Sigmoid colon (tissue), 4 donors: ENCODE measurements around the gene SPPL2B.

Source experiments
- EP300 ChIP-seq, 4 donors: sonication (generic); formaldehyde crosslinking; IDR thresholded peaks; one replicate each; pipeline ENCODE4 v1.6.1; 2017; ENCODE audit warnings: antibody characterized with exemption in 4 of 4
- POLR2A ChIP-seq, 2 donors: fragments of 450-650 bp; IDR thresholded peaks; one replicate each; pipeline ENCODE4 v1.6.1; 2016; ENCODE audit warnings: antibody characterized with exemption in 2 of 2, mild to moderate bottlenecking in 2 of 2, moderate library complexity in 2 of 2
- TF ChIP-seq, protein P1 (sequence below), 4 experiments: fragments of 450-650 bp in 3 of 4; fragments of 200-600 bp in 1 of 4; IDR thresholded peaks; one replicate each; pipeline ENCODE4 v1.5.1; 2016 to 2019; ENCODE audit warnings: antibody characterized with exemption in 4 of 4, mild to moderate bottlenecking in 3 of 4, moderate library complexity in 2 of 4

DNA sequence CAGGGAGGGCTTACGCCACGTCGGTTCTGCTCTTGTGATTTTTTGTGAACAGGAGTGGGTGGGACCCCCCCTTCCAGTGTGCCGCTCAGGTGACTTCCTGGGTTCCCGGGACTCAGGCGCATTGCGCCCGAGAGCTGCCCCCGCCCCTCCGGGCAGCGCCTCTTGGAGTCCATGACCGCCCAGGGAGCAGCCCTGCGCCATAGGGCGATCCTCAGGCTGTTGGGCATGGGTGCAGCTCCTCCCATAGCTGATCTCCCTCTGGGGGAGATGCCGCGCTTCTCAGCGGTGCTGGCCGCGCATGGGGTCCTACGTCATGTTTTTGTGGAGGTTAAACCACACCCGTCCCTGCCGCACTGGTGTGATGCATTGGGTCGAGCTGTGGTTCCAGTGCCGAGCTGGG is 23.6 kb downstream of the SPPL2B start:
- TF ChIP-seq POLR2A (IDR thresholded peaks at IDR 0.05) = no peak
- TF ChIP-seq, protein P1, sequence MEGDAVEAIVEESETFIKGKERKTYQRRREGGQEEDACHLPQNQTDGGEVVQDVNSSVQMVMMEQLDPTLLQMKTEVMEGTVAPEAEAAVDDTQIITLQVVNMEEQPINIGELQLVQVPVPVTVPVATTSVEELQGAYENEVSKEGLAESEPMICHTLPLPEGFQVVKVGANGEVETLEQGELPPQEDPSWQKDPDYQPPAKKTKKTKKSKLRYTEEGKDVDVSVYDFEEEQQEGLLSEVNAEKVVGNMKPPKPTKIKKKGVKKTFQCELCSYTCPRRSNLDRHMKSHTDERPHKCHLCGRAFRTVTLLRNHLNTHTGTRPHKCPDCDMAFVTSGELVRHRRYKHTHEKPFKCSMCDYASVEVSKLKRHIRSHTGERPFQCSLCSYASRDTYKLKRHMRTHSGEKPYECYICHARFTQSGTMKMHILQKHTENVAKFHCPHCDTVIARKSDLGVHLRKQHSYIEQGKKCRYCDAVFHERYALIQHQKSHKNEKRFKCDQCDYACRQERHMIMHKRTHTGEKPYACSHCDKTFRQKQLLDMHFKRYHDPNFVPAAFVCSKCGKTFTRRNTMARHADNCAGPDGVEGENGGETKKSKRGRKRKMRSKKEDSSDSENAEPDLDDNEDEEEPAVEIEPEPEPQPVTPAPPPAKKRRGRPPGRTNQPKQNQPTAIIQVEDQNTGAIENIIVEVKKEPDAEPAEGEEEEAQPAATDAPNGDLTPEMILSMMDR (IDR thresholded peaks at IDR 0.05) = no peak
- TF ChIP-seq EP300 (IDR thresholded peaks at IDR 0.05) = no peak
